Cardiac fibroblast (primary cell): ENCODE data around the gene RNF11.

ENCODE experiments used
- DNase-seq, 2 donors: peaks; one replicate each; pipeline versions ENCODE4 v3.0.0 to v3.0.0-alpha.2; 2010; ENCODE audit warnings: low read depth in 2 of 2
- H3K4me3 ChIP-seq, 2 donors: replicated peaks in 1 of 2; 1 replicate in 1 of 2; 2 replicates in 1 of 2; pipeline ENCODE4 v1.5.1; 2011; ENCODE audit warnings: low read depth in 2 of 2, low read length in 2 of 2, mild to moderate bottlenecking in 2 of 2, moderate library complexity in 1 of 2
- CTCF ChIP-seq: IDR thresholded peaks from one replicate; pipeline ENCODE4 v1.5.1; 2011; ENCODE audit warnings: low read depth, mild to moderate bottlenecking, low read length, inconsistent platforms

RNF11 gene

GRCh38 chr1:51310871-51311613 lies 75.0 kb downstream of the RNF11 start:
- H3K4me3 ChIP-seq = no peak overlapping the region
- TF ChIP-seq CTCF = peak; percentile 15
- DNase-seq = peak in 1 of 2 donors; percentile 33

GRCh38 chr1:51311826-51312225 lies 75.8 kb downstream of the RNF11 start:
- no peak for DNase-seq
- no peak for TF ChIP-seq CTCF
- H3K4me3 ChIP-seq = no peak overlapping the region

GRCh38 chr1:51312718-51313117 lies 76.6 kb downstream of the RNF11 start:
- no peak overlapping the region for H3K4me3 ChIP-seq
- DNase-seq = no peak
- no peak for TF ChIP-seq CTCF

GRCh38 chr1:51313268-51313852 lies 77.3 kb downstream of the RNF11 start:
- DNase-seq = peak in 1 of 2 donors; percentile 21
- H3K4me3 ChIP-seq = no peak overlapping the region
- peak; percentile 22 for TF ChIP-seq CTCF

- TF ChIP-seq CTCF = no peak
- peak; percentile 83 to 90 for DNase-seq
- H3K4me3 ChIP-seq = no peak overlapping the region
Observed at GRCh38 chr1:51313961-51314777, 78.1 kb downstream of the RNF11 start.

- no peak for DNase-seq
Observed at GRCh38 chr1:51314974-51315373, 78.9 kb downstream of the RNF11 start.

More at GRCh38 chr1:51314974-51315373, 78.9 kb downstream of the RNF11 start:
- TF ChIP-seq CTCF = no peak
- no peak overlapping the region for H3K4me3 ChIP-seq
